ENCODE data around the gene PCSK5. TPM values are rescaled to one million over a fixed set of nuclear protein-coding genes. Genes with fewer than 3 reads are reported as not detected.

Gene PCSK5
- total and polyA plus RNA-seq, 2 experiments from 2014 or later = 59.1 to 71.7 TPM

DNA sequence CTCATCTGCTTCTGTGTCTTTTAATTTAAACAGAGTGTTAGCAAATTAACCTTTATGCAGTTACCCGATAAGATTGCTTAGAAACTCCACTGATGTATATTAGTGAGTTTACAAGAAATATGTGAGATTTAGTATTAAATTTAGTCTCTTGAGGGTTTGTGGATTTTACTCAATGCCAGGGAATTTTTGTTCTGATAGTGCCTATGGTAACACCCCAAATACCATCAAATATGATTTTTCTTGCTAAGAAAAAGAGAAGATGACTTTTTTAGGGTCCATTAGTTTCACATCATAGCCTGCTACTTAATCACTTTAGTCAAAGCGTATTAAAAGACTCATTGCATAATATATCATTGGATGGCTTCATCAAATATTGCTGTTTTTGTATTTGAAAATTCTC lies 224.9 kb downstream of the PCSK5 start:
- H3K27me3 ChIP-seq = no peaks in the 10 kb centered on the region
- H3K27ac ChIP-seq = no peak overlapping the region
- H4K20me1 ChIP-seq (ENCODE audit: insufficient read depth, poor library complexity, severe bottlenecking) = no peaks in the 10 kb centered on the region
- WGBS (ENCODE audit: low lambda C conversion rate, missing lambda C conversion rate) = 91% methylated on average over 2 of the region's 2 CpGs
- H2AFZ ChIP-seq = no peak overlapping the region
- no peaks in the 10 kb centered on the region for H3K9me3 ChIP-seq (ENCODE audit: low read depth)
- H3K36me3 ChIP-seq (replicated peaks; ENCODE audit: insufficient read depth, low read depth) = no peaks in the 10 kb centered on the region
- TF ChIP-seq, protein P1, sequence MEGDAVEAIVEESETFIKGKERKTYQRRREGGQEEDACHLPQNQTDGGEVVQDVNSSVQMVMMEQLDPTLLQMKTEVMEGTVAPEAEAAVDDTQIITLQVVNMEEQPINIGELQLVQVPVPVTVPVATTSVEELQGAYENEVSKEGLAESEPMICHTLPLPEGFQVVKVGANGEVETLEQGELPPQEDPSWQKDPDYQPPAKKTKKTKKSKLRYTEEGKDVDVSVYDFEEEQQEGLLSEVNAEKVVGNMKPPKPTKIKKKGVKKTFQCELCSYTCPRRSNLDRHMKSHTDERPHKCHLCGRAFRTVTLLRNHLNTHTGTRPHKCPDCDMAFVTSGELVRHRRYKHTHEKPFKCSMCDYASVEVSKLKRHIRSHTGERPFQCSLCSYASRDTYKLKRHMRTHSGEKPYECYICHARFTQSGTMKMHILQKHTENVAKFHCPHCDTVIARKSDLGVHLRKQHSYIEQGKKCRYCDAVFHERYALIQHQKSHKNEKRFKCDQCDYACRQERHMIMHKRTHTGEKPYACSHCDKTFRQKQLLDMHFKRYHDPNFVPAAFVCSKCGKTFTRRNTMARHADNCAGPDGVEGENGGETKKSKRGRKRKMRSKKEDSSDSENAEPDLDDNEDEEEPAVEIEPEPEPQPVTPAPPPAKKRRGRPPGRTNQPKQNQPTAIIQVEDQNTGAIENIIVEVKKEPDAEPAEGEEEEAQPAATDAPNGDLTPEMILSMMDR (IDR thresholded peaks at IDR 0.05; ENCODE audit: poor library complexity) = no peak
- TF ChIP-seq EZH2phosphoT487 (IDR thresholded peaks at IDR 0.05; ENCODE audit: low read depth, severe bottlenecking, unreplicated experiment) = no peak
- no peak for TF ChIP-seq EZH2 (IDR thresholded peaks at IDR 0.05; ENCODE audit: borderline replicate concordance)
- H3K4me1 ChIP-seq (ENCODE audit: insufficient read depth) = no peaks in the 10 kb centered on the region
- DNase-seq (ENCODE audit: low spot score) = no peak
- H3K9me2 ChIP-seq (replicated peaks; ENCODE audit: insufficient read depth) = no peaks in the 10 kb centered on the region
- no peaks in the 10 kb centered on the region for H3K79me2 ChIP-seq
- no peak overlapping the region for H3K4me2 ChIP-seq
- H3K4me3 ChIP-seq = no peak overlapping the region

GRCh38 chr9:76115982-76116646 lies 225.6 kb downstream of the PCSK5 start:
- H2AFZ ChIP-seq = no peak overlapping the region
- no peaks in the 10 kb centered on the region for H3K4me1 ChIP-seq (ENCODE audit: insufficient read depth)
- H3K9me2 ChIP-seq (replicated peaks; ENCODE audit: insufficient read depth) = no peaks in the 10 kb centered on the region
- no peak overlapping the region for H3K27ac ChIP-seq
- no peak overlapping the region for H3K4me3 ChIP-seq
- H3K9me3 ChIP-seq (ENCODE audit: low read depth) = no peaks in the 10 kb centered on the region
- no peaks in the 10 kb centered on the region for H4K20me1 ChIP-seq (ENCODE audit: insufficient read depth, poor library complexity, severe bottlenecking)
- WGBS (ENCODE audit: low lambda C conversion rate, missing lambda C conversion rate) = 77% methylated on average over 2 of the region's 2 CpGs
- no peak for DNase-seq (ENCODE audit: low spot score)
- TF ChIP-seq EZH2phosphoT487 (IDR thresholded peaks at IDR 0.05; ENCODE audit: low read depth, severe bottlenecking, unreplicated experiment) (no peak), EZH2 (IDR thresholded peaks at IDR 0.05; ENCODE audit: borderline replicate concordance) (no peak)
- TF ChIP-seq, protein P1 (IDR thresholded peaks at IDR 0.05; ENCODE audit: poor library complexity) = no peak
- H3K4me2 ChIP-seq = no peak overlapping the region
- no peaks in the 10 kb centered on the region for H3K36me3 ChIP-seq (replicated peaks; ENCODE audit: insufficient read depth, low read depth)
- H3K27me3 ChIP-seq = no peaks in the 10 kb centered on the region
- H3K79me2 ChIP-seq = no peaks in the 10 kb centered on the region

GRCh38 chr9:76116913-76117312 lies 226.4 kb downstream of the PCSK5 start:
- Histone ChIP-seq H2AFZ (no peak overlapping the region), H3K9me2 (replicated peaks; ENCODE audit: insufficient read depth) (no peaks in the 10 kb centered on the region)
- TF ChIP-seq EZH2 (IDR thresholded peaks at IDR 0.05; ENCODE audit: borderline replicate concordance) (no peak), EZH2phosphoT487 (IDR thresholded peaks at IDR 0.05; ENCODE audit: low read depth, severe bottlenecking, unreplicated experiment) (no peak)
- TF ChIP-seq, protein P1 (IDR thresholded peaks at IDR 0.05; ENCODE audit: poor library complexity) = no peak

More at GRCh38 chr9:76116913-76117312, 226.4 kb downstream of the PCSK5 start:
- Histone ChIP-seq H3K27me3 (no peaks in the 10 kb centered on the region), H3K79me2 (no peaks in the 10 kb centered on the region), H3K9me3 (ENCODE audit: low read depth) (no peaks in the 10 kb centered on the region), H3K4me3 (no peak overlapping the region), H3K27ac (no peak overlapping the region), H3K4me1 (ENCODE audit: insufficient read depth) (no peaks in the 10 kb centered on the region), H3K36me3 (replicated peaks; ENCODE audit: insufficient read depth, low read depth) (no peaks in the 10 kb centered on the region), H3K4me2 (no peak overlapping the region), H4K20me1 (ENCODE audit: insufficient read depth, poor library complexity, severe bottlenecking) (no peaks in the 10 kb centered on the region)
- WGBS (ENCODE audit: low lambda C conversion rate, missing lambda C conversion rate) = 96% methylated on average over 3 of the region's 3 CpGs
- DNase-seq (ENCODE audit: low spot score) = no peak
